HepG2 (cell line): Measurements from ENCODE around the gene FAIM2. TPM values are rescaled to one million over a fixed set of nuclear protein-coding genes. Genes with fewer than 3 reads are reported as not detected.
A peak's percentile ranks its signal among the peaks of the same experiment; 100 is the strongest.

Experiments used
- ATAC-seq: fragments of 200-7000 bp; cut with Tn5 transposase; 3 replicates; pipeline ENCODE4 v1.9.1; 2020; ENCODE audit warnings: mild to moderate bottlenecking, moderate library complexity
- BruUV-seq: library from RNA; stranded (reverse); fragments of 400-500 nt; replicated peaks from 2 replicates; lab custom pipeline; 2021; lab: Mats Ljungman, UMichigan
- CTCF ChIA-PET: fragments of 300-600 bp; formaldehyde crosslinking; extraction: SDS; loops from one replicate; lab custom pipeline; 2021; ENCODE audit warnings: low total read pairs, inconsistent platforms, low intra/inter-chr PET ratio; lab: Yijun Ruan, JAX
- POLR2A ChIA-PET: fragments of 350-600 bp; sonication (Branson Sonifier 250); formaldehyde crosslinking; loops from one replicate; lab custom pipeline; 2020; ENCODE audit warnings: antibody characterized with exemption, inconsistent platforms; lab: Yijun Ruan, JAX
- DNase-seq: peaks from one replicate; pipeline ENCODE4 v3.0.0-alpha.2; 2015; ENCODE audit warnings: low spot score
- FAIRE-seq: peaks from 3 replicates; lab custom pipeline; 2011; peaks lifted over from hg19 to GRCh38; lab: Jason Lieb, UNC
- H2AFZ ChIP-seq: one replicate; pipeline ENCODE4 v1.6.1; 2011; ENCODE audit warnings: low read length, inconsistent platforms
- H3K27ac ChIP-seq: fragments of 300-600 bp; 3 replicates; pipeline ENCODE4 v1.8.0; 2011; ENCODE audit warnings: mixed run types, mild to moderate bottlenecking, mixed read lengths, low read length, inconsistent platforms; ENCODE audit not compliant: insufficient read depth; ENCODE audit errors: extremely low read length
- H3K27me3 ChIP-seq, 2 experiments: fragments of 200-600 bp in 1 of 2; 2 replicates in 1 of 2; 3 replicates in 1 of 2; pipeline versions ENCODE4 v1.6.0 to v1.8.0; 2011; ENCODE audit warnings: low read length in 2 of 2, mild to moderate bottlenecking in 2 of 2, moderate library complexity in 2 of 2, inconsistent platforms in 1 of 2; ENCODE audit not compliant: insufficient read depth in 2 of 2, control insufficient read depth in 1 of 2
- H3K36me3 ChIP-seq, 2 experiments: fragments of 200-600 bp in 1 of 2; replicated peaks in 1 of 2; 2 replicates in 1 of 2; 3 replicates in 1 of 2; pipeline versions ENCODE4 v1.5.1 to v1.8.0; 2011; ENCODE audit warnings: low read length in 2 of 2, inconsistent platforms in 1 of 2; ENCODE audit not compliant: insufficient read depth in 2 of 2, control insufficient read depth in 1 of 2
- H3K4me1 ChIP-seq: 2 replicates; pipeline ENCODE4 v1.5.1; 2012; ENCODE audit warnings: low read length, inconsistent platforms; ENCODE audit not compliant: insufficient read depth
- H3K4me2 ChIP-seq: 2 replicates; pipeline ENCODE4 v1.6.0; 2011; ENCODE audit warnings: low read depth, low read length, inconsistent platforms
- H3K4me3 ChIP-seq, 3 experiments: fragments of 200-600 bp in 1 of 3; sonication (generic), shearing (Covaris generic) in 1 of 3; replicated peaks in 1 of 3; 2 replicates each; pipeline ENCODE4 v1.5.1; 2011 to 2016; ENCODE audit warnings: low read length in 3 of 3, inconsistent platforms in 2 of 3, low read depth in 2 of 3, mild to moderate bottlenecking in 2 of 3, control low read depth in 1 of 3, mixed read lengths in 1 of 3; ENCODE audit not compliant: insufficient read depth in 1 of 3
- H3K79me2 ChIP-seq: one replicate; pipeline ENCODE4 v1.6.1; 2011; ENCODE audit warnings: low read length, inconsistent platforms; ENCODE audit not compliant: insufficient read depth
- H3K9ac ChIP-seq: 2 replicates; pipeline ENCODE4 v1.6.0; 2011; ENCODE audit warnings: mild to moderate bottlenecking, low read depth, low read length, inconsistent platforms; ENCODE audit not compliant: insufficient read depth
- H3K9me3 ChIP-seq: 2 replicates; pipeline ENCODE4 v1.5.1; 2012; ENCODE audit warnings: mild to moderate bottlenecking, low read length
- H4K20me1 ChIP-seq: 2 replicates; pipeline ENCODE4 v1.6.0; 2011; ENCODE audit warnings: inconsistent platforms, mild to moderate bottlenecking, low read length, moderate library complexity; ENCODE audit not compliant: insufficient read depth
- CEBPB ChIP-seq: IDR thresholded peaks from 2 replicates; pipeline ENCODE4 v1.6.1; 2011; ENCODE audit warnings: low read depth, low read length, improper control_type of control experiment, borderline replicate concordance
- HNF4G ChIP-seq, 2 experiments: sonication (generic) in 1 of 2; formaldehyde crosslinking in 1 of 2; IDR thresholded peaks; 2 replicates each; pipeline versions ENCODE4 v1.4.0 to v1.6.1; 2011 to 2020; ENCODE audit warnings: borderline replicate concordance in 2 of 2, low read depth in 2 of 2, mild to moderate bottlenecking in 2 of 2, low read length in 1 of 2, missing genetic modification reagents in 1 of 2, moderate library complexity in 1 of 2
- IRF9 ChIP-seq: sonication (generic); formaldehyde crosslinking; IDR thresholded peaks from 2 replicates; pipeline ENCODE4 v1.8.0; 2022; ENCODE audit warnings: missing genetic modification reagents, mild to moderate bottlenecking, borderline replicate concordance
- PAF1 ChIP-seq: IDR thresholded peaks from 2 replicates; pipeline ENCODE4 v1.6.1; 2016; ENCODE audit warnings: missing genetic modification reagents, missing compliant biosample characterization
- PAXIP1 ChIP-seq: sonication (generic); formaldehyde crosslinking; conservative IDR thresholded peaks from 2 replicates; pipeline ENCODE4 v1.4.0; 2020; ENCODE audit warnings: mild to moderate bottlenecking, missing genetic modification reagents, moderate library complexity
- TBX3 ChIP-seq: fragments of 450-650 bp; IDR thresholded peaks from 2 replicates; pipeline ENCODE4 v1.6.1; 2017; ENCODE audit warnings: antibody characterized with exemption, mild to moderate bottlenecking, inconsistent platforms, borderline replicate concordance
- ZFP1 ChIP-seq: IDR thresholded peaks from 2 replicates; pipeline ENCODE4 v1.6.1; 2016
- ZNF292 ChIP-seq: sonication (generic); formaldehyde crosslinking; IDR thresholded peaks from 2 replicates; pipeline ENCODE4 v1.8.1; 2022; ENCODE audit warnings: mild to moderate bottlenecking, low read depth, missing genetic modification reagents, borderline replicate concordance
- ZNF512B ChIP-seq: sonication (generic); formaldehyde crosslinking; IDR thresholded peaks from 2 replicates; pipeline ENCODE4 v1.5.1; 2020; ENCODE audit warnings: missing genetic modification reagents, mild to moderate bottlenecking, borderline replicate concordance
- ZNF713 ChIP-seq: sonication (generic); formaldehyde crosslinking; IDR thresholded peaks from 2 replicates; pipeline ENCODE4 v1.4.0; 2020; ENCODE audit warnings: mild to moderate bottlenecking, missing genetic modification reagents
- WGBS: methylation state at CpG from one replicate; pipeline ENCODE4 v1.1.6; 2017; ENCODE audit warnings: low lambda C conversion rate; 5-methylcytosine and 5-hydroxymethylcytosine counted together
- in situ Hi-C: cut with HindIII; loops from 2 replicates; pipeline ENCODE4 v1.10.0; 2017; ENCODE audit warnings: low pct_unique_long_range_greater_than_20kb; ENCODE audit not compliant: extremely low pct_ligation_motif_present
- intact Hi-C: fragments of 100-400 bp; cut with micrococcal nuclease; formaldehyde crosslinking; loops from one replicate; pipeline ENCODE4 v1.10.0; 2022; ENCODE audit not compliant: unreplicated experiment
- polyA plus RNA-seq, 8 experiments: library from polyadenylated mRNA; depleted of rRNA in 3 of 8; stranded (reverse) in 7 of 8; unstranded in 1 of 8; fragments of >200 nt; fragmentation: Illumina TruSeq in 4 of 8; extraction: Trizol in 4 of 8; gene quantifications; 2 replicates each; pipeline versions ENCODE4 v1.2.1 to v1.2.3, GENCODE V29; 2011 to 2016; ENCODE audit warnings: low read depth in 4 of 8, missing spikeins in 1 of 8, mixed read lengths in 1 of 8; ENCODE audit not compliant: insufficient read depth in 1 of 8
- total RNA-seq, 5 experiments: library from RNA; depleted of rRNA; stranded (reverse); fragments of >200 nt; fragmentation: Illumina TruSeq; extraction: Trizol; gene quantifications; 2 replicates each; pipeline ENCODE4 v1.2.3, GENCODE V29; 2016; ENCODE audit warnings: low read depth in 1 of 5

Gene FAIM2
- total and polyA plus RNA-seq, 2 of the 13 experiments (the other 11 are each of a cell fraction or from before 2014, with no cell fraction given), result not detected

- ChIA-PET CTCF (no interaction called here), POLR2A (interaction anchor here (1.5 kb wide), 1 partner anchor 12 kb away, joined by 4 read pairs; the partner anchor contains the start of gene BCDIN3D)
- intact Hi-C loops (no loop called here), in situ Hi-C loops (no loop called here)
- Histone ChIP-seq H3K79me2 (no peaks in the 10 kb centered on the region), H2AFZ (no peak overlapping the region), H3K9ac (no peak overlapping the region), H3K9me3 (no peaks in the 10 kb centered on the region), H3K4me1 (no peaks in the 10 kb centered on the region), H4K20me1 (no peaks in the 10 kb centered on the region), H3K36me3 (no peaks in the 10 kb centered on the region), H3K27ac (no peak overlapping the region), H3K4me3 (no peak overlapping the region), H3K27me3 (peaks cover 0 to 4% of the 10 kb centered on the region in 2 experiments; a peak in 1 of 5 replicates), H3K4me2 (no peak overlapping the region)
- ATAC-seq, result no peak
- FAIRE-seq, result no peak
- peak; percentile 55 for DNase-seq
- 11% methylated on average over 4 of the region's 4 CpGs for WGBS
- BruUV-seq, result no TSS peak
- TF ChIP-seq PAXIP1 (CRISPR knock-in tag) (no peak), ZNF713 (CRISPR knock-in tag) (no peak), TBX3 (no peak), CEBPB (0 out of 2 replicates have a peak, but pooled peaks have one; percentile 7)
Measured at GRCh38 chr12:49854976-49855375, 48.7 kb downstream of the FAIM2 start.

- no TSS peak for BruUV-seq
- H4K20me1 ChIP-seq, result no peaks in the 10 kb centered on the region
- no peak for DNase-seq
- no peak overlapping the region for H3K4me2 ChIP-seq
- in situ Hi-C loops, result no loop called here
- no peak overlapping the region for H3K27ac ChIP-seq
- ChIA-PET POLR2A (interaction anchor here (1.5 kb wide), 1 partner anchor 10 kb away, joined by 4 read pairs; the partner anchor contains the start of gene BCDIN3D), CTCF (no interaction called here)
- no peak overlapping the region for H3K9ac ChIP-seq
- no peaks in the 10 kb centered on the region for H3K4me1 ChIP-seq
- intact Hi-C loops, result no loop called here
- no peaks in the 10 kb centered on the region for H3K9me3 ChIP-seq
- H3K4me3 ChIP-seq, result no peak overlapping the region
- no peaks in the 10 kb centered on the region for H3K36me3 ChIP-seq
- ATAC-seq, result no peak
- no peaks in the 10 kb centered on the region for H3K79me2 ChIP-seq
- no peak for FAIRE-seq
- H3K27me3 ChIP-seq, result peaks cover 0 to 4% of the 10 kb centered on the region in 2 experiments; a peak in 3 of 5 replicates
- H2AFZ ChIP-seq, result no peak overlapping the region
- 58% methylated on average over 2 of the region's 2 CpGs for WGBS
- no peak for TF ChIP-seq IRF9 (CRISPR knock-in tag)
- TF ChIP-seq ZNF292 (CRISPR knock-in tag), result no peak
- TF ChIP-seq HNF4G (IDR thresholded peaks at IDR 0.05; ENCODE audit: borderline replicate concordance, low read depth, low read length), result no peak
- TF ChIP-seq HNF4G (CRISPR knock-in tag; IDR thresholded peaks at IDR 0.05; ENCODE audit: borderline replicate concordance, low read depth), result no peak
- no peak for TF ChIP-seq ZFP1
- no peak for TF ChIP-seq PAF1
- TF ChIP-seq ZNF512B (CRISPR knock-in tag), result no peak
Measured at GRCh38 chr12:49853671-49854070, 50.0 kb downstream of the FAIM2 start.
